Small intestine (tissue), 7 donors: ENCODE results near the gene G0S2. TPM values are rescaled to one million over a fixed set of nuclear protein-coding genes. Genes with fewer than 3 reads are reported as not detected.

Source experiments
- DNase-seq, 2 donors: peaks; one replicate each; pipeline versions ENCODE4 v3.0.0 to v3.0.0-alpha.2; 2013
- FAIRE-seq: peaks from 2 replicates; lab custom pipeline; 2012; peaks lifted over from hg19 to GRCh38; lab: Jason Lieb, UNC
- H3K27ac ChIP-seq, 3 donors: one replicate each; pipeline ENCODE4 v1.5.1; 2013; ENCODE audit warnings: low read length in 2 of 3, mild to moderate bottlenecking in 2 of 3, control low read depth in 1 of 3, inconsistent platforms in 1 of 3, low read depth in 1 of 3, moderate library complexity in 1 of 3
- H3K27me3 ChIP-seq, 3 donors: one replicate each; pipeline ENCODE4 v1.6.1; 2013; ENCODE audit warnings: low read length in 3 of 3, inconsistent platforms in 1 of 3; ENCODE audit not compliant: control insufficient read depth in 3 of 3, insufficient read depth in 3 of 3
- H3K36me3 ChIP-seq, 3 donors: one replicate each; pipeline ENCODE4 v1.6.1; 2013; ENCODE audit warnings: low read length in 3 of 3, inconsistent platforms in 1 of 3, low read depth in 1 of 3, mild to moderate bottlenecking in 1 of 3, moderate library complexity in 1 of 3; ENCODE audit not compliant: control insufficient read depth in 3 of 3, insufficient read depth in 2 of 3
- H3K4me1 ChIP-seq, 3 donors: one replicate each; pipeline ENCODE4 v1.6.1; 2013; ENCODE audit warnings: low read length in 2 of 3, inconsistent platforms in 1 of 3, low read depth in 1 of 3, mild to moderate bottlenecking in 1 of 3, moderate library complexity in 1 of 3; ENCODE audit not compliant: control insufficient read depth in 3 of 3, insufficient read depth in 2 of 3
- H3K4me3 ChIP-seq, 3 donors: one replicate each; pipeline ENCODE4 v1.5.1; 2013; ENCODE audit warnings: low read length in 3 of 3, control low read depth in 1 of 3, inconsistent platforms in 1 of 3, low read depth in 1 of 3, mild to moderate bottlenecking in 1 of 3, moderate library complexity in 1 of 3
- H3K9me3 ChIP-seq, 2 donors: one replicate each; pipeline ENCODE4 v1.6.1; 2013; ENCODE audit warnings: low read depth in 1 of 2, low read length in 1 of 2; ENCODE audit not compliant: control insufficient read depth in 2 of 2, insufficient read depth in 1 of 2
- WGBS, 3 donors: extraction: QIAGEN DNeasy Blood & Tissue Kit; methylation state at CpG; one replicate each; pipeline ENCODE4 v1.1.7; 2013; 5-methylcytosine and 5-hydroxymethylcytosine counted together
- polyA plus RNA-seq, 4 donors: library from polyadenylated mRNA; stranded (reverse) in 3 of 4; unstranded in 1 of 4; fragments of 200-250 nt in 3 of 4; fragments of 120-200 nt in 1 of 4; gene quantifications; one replicate each; pipeline versions ENCODE4 v1.2.1 to v1.2.3, GENCODE V29; 2013
- donor health status: healthy with polysubstance abuse.
- donor health status: control.
- donor health status: control.
- donor health status: Bipolar disorder and iron deficiency.
- donor health status: healthy.

The G0S2 gene
- polyA plus RNA-seq, 4 donors = 6.9 to 310 (median 75.8) TPM

- DNase-seq (no peak), FAIRE-seq (no peak)
- Histone ChIP-seq H3K36me3 (peaks cover 3 to 85% (median 21%) of the 10 kb centered on the region in 3 donors), H3K27me3 (no peaks in the 10 kb centered on the region), H3K9me3 (no peaks in the 10 kb centered on the region), H3K4me3 (no peak overlapping the region), H3K4me1 (no peaks in the 10 kb centered on the region), H3K27ac (no peak overlapping the region)
- 95 to 97% (median 95%) methylated on average over 11 of the region's 11 CpGs for WGBS, 3 donors
Measured at GRCh38 chr1:209629621-209630382, 45.4 kb upstream of the G0S2 start.

GRCh38 chr1:209630383-209631225 is 44.6 kb upstream of the G0S2 start:
- FAIRE-seq (no peak), DNase-seq (peak in 1 of 2 donors; percentile 47)
- Histone ChIP-seq H3K36me3 (peaks cover 3 to 84% (median 18%) of the 10 kb centered on the region in 3 donors), H3K4me1 (no peaks in the 10 kb centered on the region), H3K9me3 (no peaks in the 10 kb centered on the region), H3K27ac (no peak overlapping the region), H3K27me3 (no peaks in the 10 kb centered on the region), H3K4me3 (no peak overlapping the region)
- WGBS, 3 donors = 34 to 61% (median 47%) methylated on average over 17 of the region's 17 CpGs

GRCh38 chr1:209633335-209633997 is 41.7 kb upstream of the G0S2 start:
- WGBS, 3 donors = 81 to 96% (median 88%) methylated on average over 6 of the region's 6 CpGs
- Histone ChIP-seq H3K4me1 (no peaks in the 10 kb centered on the region), H3K4me3 (no peak overlapping the region), H3K27ac (no peak overlapping the region), H3K9me3 (no peaks in the 10 kb centered on the region), H3K36me3 (peaks cover 3 to 75% (median 13%) of the 10 kb centered on the region in 3 donors), H3K27me3 (no peaks in the 10 kb centered on the region)
- DNase-seq (no peak), FAIRE-seq (no peak)

GRCh38 chr1:209634005-209634737 is 41.0 kb upstream of the G0S2 start:
- DNase-seq (no peak), FAIRE-seq (no peak)
- WGBS, 3 donors = 86 to 90% (median 86%) methylated on average over 20 of the region's 20 CpGs

GRCh38 chr1:209635850-209636249 is 39.4 kb upstream of the G0S2 start:
- no peak overlapping the region for H3K4me3 ChIP-seq
- no peak overlapping the region for H3K27ac ChIP-seq
- H3K9me3 ChIP-seq = no peaks in the 10 kb centered on the region
- H3K4me1 ChIP-seq = no peaks in the 10 kb centered on the region
- no peak for DNase-seq
- no peak for FAIRE-seq
- H3K36me3 ChIP-seq = peaks cover 3 to 68% (median 7%) of the 10 kb centered on the region in 3 donors
- no peaks in the 10 kb centered on the region for H3K27me3 ChIP-seq
- WGBS, 3 donors = 75 to 82% (median 79%) methylated on average over 5 of the region's 5 CpGs

More at GRCh38 chr1:209634005-209634737, 41.0 kb upstream of the G0S2 start:
- Histone ChIP-seq H3K27me3 (no peaks in the 10 kb centered on the region), H3K27ac (no peak overlapping the region), H3K4me3 (no peak overlapping the region), H3K9me3 (no peaks in the 10 kb centered on the region), H3K36me3 (peaks cover 3 to 74% (median 13%) of the 10 kb centered on the region in 3 donors), H3K4me1 (no peaks in the 10 kb centered on the region)

GRCh38 chr1:209641832-209642172 is 33.4 kb upstream of the G0S2 start:
- Histone ChIP-seq H3K4me1 (peaks cover 4 to 44% (median 8%) of the 10 kb centered on the region in 3 donors), H3K36me3 (peaks cover 0 to 53% (median 8%) of the 10 kb centered on the region in 3 donors)

GRCh38 chr1:209642816-209643215 is 32.4 kb upstream of the G0S2 start:
- no peaks in the 10 kb centered on the region for H3K27me3 ChIP-seq
- H3K36me3 ChIP-seq = peaks cover 0 to 56% (median 10%) of the 10 kb centered on the region in 3 donors
- FAIRE-seq (no peak), DNase-seq (peak; percentile 65 to 70)
- 7 to 28% (median 15%) methylated on average over 3 of the region's 3 CpGs for WGBS, 3 donors
- no peaks in the 10 kb centered on the region for H3K9me3 ChIP-seq
- H3K4me3 ChIP-seq = no peak overlapping the region
- H3K27ac ChIP-seq = peak overlapping the region in 2 of 3 donors; percentile 47 to 54
- peaks cover 4 to 48% (median 8%) of the 10 kb centered on the region in 3 donors for H3K4me1 ChIP-seq

More at GRCh38 chr1:209641832-209642172, 33.4 kb upstream of the G0S2 start:
- Histone ChIP-seq H3K27me3 (no peaks in the 10 kb centered on the region), H3K9me3 (no peaks in the 10 kb centered on the region), H3K27ac (peak overlapping the region in 2 of 3 donors; percentile 68 to 71), H3K4me3 (no peak overlapping the region)
- FAIRE-seq (no peak), DNase-seq (peak in 1 of 2 donors; percentile 51)
- WGBS, 3 donors = 53 to 78% (median 77%) methylated on average over 5 of the region's 5 CpGs
